ENCODE results near the gene MAN1A1.

The MAN1A1 gene

GRCh38 chr6:119128252-119128912 lies 221.2 kb downstream of the MAN1A1 start:
- no peak for FAIRE-seq

GRCh38 chr6:119127627-119128026 lies 221.9 kb downstream of the MAN1A1 start:
- no peak for FAIRE-seq
- DNase-seq (ENCODE audit: insufficient read length, low spot score): no peak

More at GRCh38 chr6:119128252-119128912, 221.2 kb downstream of the MAN1A1 start:
- no peak for DNase-seq (ENCODE audit: insufficient read length, low spot score)

Measured in GM19239 (cell line).